GM18951 (cell line): ENCODE data around the gene BCR.
"Not testable (repeated sequence)": the region's sequence is repeated elsewhere in the genome, so short reads cannot be mapped to it uniquely, and the experiment has no call there.

Source experiments
- POLR2A ChIP-seq: IDR thresholded peaks from 4 replicates; pipeline ENCODE4 v1.6.1; 2011; ENCODE audit warnings: mild to moderate bottlenecking; ENCODE audit not compliant: insufficient read length, insufficient read depth; ENCODE audit errors: extremely low read depth
- in situ Hi-C: fragments of 300-500 bp; cut with MboI; formaldehyde crosslinking; loops from one replicate; pipeline ENCODE4 v1.12.0; 2022; ENCODE audit warnings: low sequenced_read_pairs, mixed read lengths, inconsistent platforms; ENCODE audit not compliant: unreplicated experiment

BCR gene

GRCh38 chr22:23302171-23303002 lies 122.1 kb downstream of the BCR start:
- in situ Hi-C loops, result no loop called here

GRCh38 chr22:23305321-23305910 lies 125.1 kb downstream of the BCR start:
- in situ Hi-C loops, result no loop called here
- no peak for TF ChIP-seq POLR2A

More at GRCh38 chr22:23302171-23303002, 122.1 kb downstream of the BCR start:
- TF ChIP-seq POLR2A, result no peak

GRCh38 chr22:23305922-23306374 lies 125.6 kb downstream of the BCR start:
- in situ Hi-C loops, result no loop called here
- TF ChIP-seq POLR2A, result no peak

- in situ Hi-C loops, result no loop called here
- no peak for TF ChIP-seq POLR2A
These were observed 126.2 kb downstream of the BCR start for GRCh38 chr22:23306438-23306921.

GRCh38 chr22:23306926-23307325 lies 126.6 kb downstream of the BCR start:
- in situ Hi-C loops, result no loop called here
- no peak for TF ChIP-seq POLR2A

GRCh38 chr22:23307511-23307910 lies 127.2 kb downstream of the BCR start:
- in situ Hi-C loops, result not testable (repeated sequence)

GRCh38 chr22:23309261-23309660 lies 129.0 kb downstream of the BCR start:
- in situ Hi-C loops, result not testable (repeated sequence)

- in situ Hi-C loops, result loop anchor here (5.0 kb wide), 1 partner anchor 678 kb away; no protein-coding TSS in a partner anchor
These were observed 130.3 kb downstream of the BCR start for GRCh38 chr22:23310443-23311097.

- in situ Hi-C loops, result loop anchor here (5.0 kb wide), 1 partner anchor 680 kb away; no protein-coding TSS in a partner anchor
These were observed 131.5 kb downstream of the BCR start for GRCh38 chr22:23311635-23312420.

- in situ Hi-C loops, result loop anchor here (5.0 kb wide), 1 partner anchor 682 kb away; no protein-coding TSS in a partner anchor
- TF ChIP-seq POLR2A, result no peak
These were observed 133.7 kb downstream of the BCR start for GRCh38 chr22:23313791-23314567.

- in situ Hi-C loops, result no loop called here
- TF ChIP-seq POLR2A, result no peak
These were observed 135.1 kb downstream of the BCR start for GRCh38 chr22:23315341-23315917.

GRCh38 chr22:23316596-23316995 lies 136.3 kb downstream of the BCR start:
- in situ Hi-C loops, result not testable (repeated sequence)

- in situ Hi-C loops, result not testable (repeated sequence)
These were observed 138.0 kb downstream of the BCR start for GRCh38 chr22:23318316-23318715.

- in situ Hi-C loops, result not testable (repeated sequence)
These were observed 142.3 kb downstream of the BCR start for GRCh38 chr22:23322497-23323080.

- in situ Hi-C loops, result not testable (repeated sequence)
These were observed 143.8 kb downstream of the BCR start for GRCh38 chr22:23323960-23324688.
